Osteocyte (in vitro differentiated cells): Measurements from ENCODE around the gene R3HDM2. TPM values are rescaled to one million over a fixed set of nuclear protein-coding genes. Genes with fewer than 3 reads are reported as not detected.
"Not testable (repeated sequence)": the region's sequence is repeated elsewhere in the genome, so short reads cannot be mapped to it uniquely, and the experiment has no call there.

Experiments
- DNase-seq: peaks from one replicate; pipeline ENCODE4 v3.0.0; 2021; ENCODE audit warnings: mixed read lengths; ENCODE audit not compliant: unreplicated experiment; ENCODE audit errors: extremely low spot score
- H3K27ac Mint-ChIP-seq: one replicate; pipeline ENCODE4 v1.8.0; 2021; ENCODE audit warnings: mild to moderate bottlenecking, mixed read lengths; ENCODE audit not compliant: unreplicated experiment
- H3K27me3 Mint-ChIP-seq: one replicate; pipeline ENCODE4 v1.8.0; 2021; ENCODE audit warnings: mixed read lengths; ENCODE audit not compliant: unreplicated experiment
- H3K36me3 Mint-ChIP-seq: one replicate; pipeline ENCODE4 v1.8.0; 2021; ENCODE audit warnings: mixed read lengths; ENCODE audit not compliant: unreplicated experiment
- H3K4me1 Mint-ChIP-seq: one replicate; pipeline ENCODE4 v1.8.0; 2021; ENCODE audit warnings: mixed read lengths; ENCODE audit not compliant: unreplicated experiment
- H3K4me3 Mint-ChIP-seq: one replicate; pipeline ENCODE4 v1.8.0; 2021; ENCODE audit warnings: mild to moderate bottlenecking, moderate library complexity, mixed read lengths; ENCODE audit not compliant: unreplicated experiment
- H3K9me3 Mint-ChIP-seq: one replicate; pipeline ENCODE4 v1.8.0; 2021; ENCODE audit warnings: mixed read lengths; ENCODE audit not compliant: unreplicated experiment
- CTCF ChIP-seq: fragments of 200-600 bp; sonication (generic); IDR thresholded peaks from 2 replicates; pipeline ENCODE4 v1.5.0; 2021; ENCODE audit warnings: antibody characterized with exemption, mild to moderate bottlenecking, moderate library complexity
- total RNA-seq: library from RNA; stranded (reverse); gene quantifications from 2 replicates; pipeline ENCODE4 v1.2.1, GENCODE V29; 2021

Gene R3HDM2
- total RNA-seq, 1 donor from 2014 or later: 65.0 TPM

- no peak for DNase-seq
- no peaks in the 10 kb centered on the region for H3K9me3 Mint-ChIP-seq
Measured at GRCh38 chr12:57448669-57449068, 17.8 kb upstream of the R3HDM2 start.

GRCh38 chr12:57446292-57446960, 15.6 kb upstream of the R3HDM2 start:
- no peak for DNase-seq
- no peaks in the 10 kb centered on the region for H3K27me3 Mint-ChIP-seq
- TF ChIP-seq CTCF: no peak
- H3K27ac Mint-ChIP-seq: no peak overlapping the region
- H3K36me3 Mint-ChIP-seq: no peaks in the 10 kb centered on the region
- no peak overlapping the region for H3K4me3 Mint-ChIP-seq
- no peaks in the 10 kb centered on the region for H3K9me3 Mint-ChIP-seq
- H3K4me1 Mint-ChIP-seq: no peaks in the 10 kb centered on the region

More at GRCh38 chr12:57448669-57449068, 17.8 kb upstream of the R3HDM2 start:
- no peaks in the 10 kb centered on the region for H3K27me3 Mint-ChIP-seq
- H3K4me3 Mint-ChIP-seq: no peak overlapping the region
- H3K27ac Mint-ChIP-seq: no peak overlapping the region
- peaks cover 9% of the 10 kb centered on the region for H3K4me1 Mint-ChIP-seq
- TF ChIP-seq CTCF: no peak
- no peaks in the 10 kb centered on the region for H3K36me3 Mint-ChIP-seq

GRCh38 chr12:57444744-57445143, 13.9 kb upstream of the R3HDM2 start:
- no peak for TF ChIP-seq CTCF
- no peak for DNase-seq
- Mint-ChIP-seq H3K4me1 (peaks cover 3% of the 10 kb centered on the region), H3K9me3 (no peaks in the 10 kb centered on the region), H3K36me3 (no peaks in the 10 kb centered on the region), H3K27me3 (no peaks in the 10 kb centered on the region), H3K27ac (no peak overlapping the region), H3K4me3 (no peak overlapping the region)

- not testable (repeated sequence) for H3K36me3 Mint-ChIP-seq, H3K27me3 Mint-ChIP-seq, H3K9me3 Mint-ChIP-seq, H3K27ac Mint-ChIP-seq, H3K4me3 Mint-ChIP-seq, DNase-seq, H3K4me1 Mint-ChIP-seq
Measured at GRCh38 chr12:57444337-57444736, 13.5 kb upstream of the R3HDM2 start.

GRCh38 chr12:57441846-57442427, 11.1 kb upstream of the R3HDM2 start:
- Mint-ChIP-seq H3K4me3 (no peak overlapping the region), H3K4me1 (peaks cover 8% of the 10 kb centered on the region), H3K27me3 (no peaks in the 10 kb centered on the region), H3K9me3 (no peaks in the 10 kb centered on the region), H3K27ac (no peak overlapping the region), H3K36me3 (no peaks in the 10 kb centered on the region)
- no peak for DNase-seq
- TF ChIP-seq CTCF: no peak

- not testable (repeated sequence) for H3K4me3 Mint-ChIP-seq, H3K27ac Mint-ChIP-seq, H3K4me1 Mint-ChIP-seq, DNase-seq, H3K9me3 Mint-ChIP-seq, H3K36me3 Mint-ChIP-seq, H3K27me3 Mint-ChIP-seq
Measured at GRCh38 chr12:57441393-57441792, 10.6 kb upstream of the R3HDM2 start.
